Erythroblast (primary cell): ENCODE results near the gene LARP4.
"Not testable (repeated sequence)": the region's sequence is repeated elsewhere in the genome, so short reads cannot be mapped to it uniquely, and the experiment has no call there.

Experiments
- DNase-seq, 2 experiments: peaks; one replicate each; lab custom pipeline; 2025; lab: John Stamatoyannopoulos, UW
- GATA1 ChIP-seq: IDR thresholded peaks from 2 replicates; pipeline ENCODE4 v1.6.1; 2011; ENCODE audit warnings: low read depth, mild to moderate bottlenecking, control low read depth, low read length, moderate library complexity
- POLR2A ChIP-seq: IDR thresholded peaks from 2 replicates; pipeline ENCODE4 v1.6.1; 2011; ENCODE audit warnings: mild to moderate bottlenecking, low read length

The LARP4 gene

GRCh38 chr12:50515587-50515986 is 114.9 kb downstream of the LARP4 start:
- TF ChIP-seq GATA1 (no peak), POLR2A (no peak)
- peak; percentile 11 to 51 for DNase-seq

DNA sequence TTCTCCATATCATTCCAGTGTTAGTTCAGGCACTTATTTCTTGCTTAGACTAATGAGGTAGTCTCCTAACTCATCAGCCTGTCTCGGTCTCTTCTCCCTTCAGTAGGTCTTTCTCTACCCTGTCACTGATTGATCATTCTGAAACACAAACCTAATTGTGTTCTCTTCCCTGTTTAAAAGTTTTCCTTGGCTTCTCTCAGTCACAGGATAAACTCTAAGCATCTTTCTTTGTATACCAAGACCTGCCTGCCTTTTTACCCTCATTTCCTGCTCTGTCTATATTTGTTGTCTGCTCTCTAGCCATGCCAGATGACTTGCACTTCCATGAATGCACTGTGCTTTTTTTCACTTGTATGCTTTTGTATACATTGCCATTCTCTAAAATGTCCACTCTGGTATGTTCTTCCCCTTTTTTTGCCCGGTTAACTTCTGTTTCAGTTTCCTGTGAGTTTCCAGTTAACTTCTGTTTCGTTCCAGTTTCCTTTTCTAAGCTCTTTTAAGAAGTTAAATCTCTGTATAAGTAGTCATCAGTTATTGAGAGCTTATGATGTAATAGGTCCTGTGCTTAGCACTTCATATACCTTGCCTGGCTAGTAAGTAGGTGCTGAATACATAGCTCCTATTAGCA is 116.8 kb downstream of the LARP4 start:
- DNase-seq: no peak
- no peak for TF ChIP-seq GATA1

GRCh38 chr12:50518090-50518489 is 117.4 kb downstream of the LARP4 start:
- TF ChIP-seq POLR2A (no peak), GATA1 (no peak)
- no peak for DNase-seq

- TF ChIP-seq GATA1 (no peak), POLR2A (no peak)
- no peak for DNase-seq
Measured at GRCh38 chr12:50519353-50519752, 118.7 kb downstream of the LARP4 start.

DNA sequence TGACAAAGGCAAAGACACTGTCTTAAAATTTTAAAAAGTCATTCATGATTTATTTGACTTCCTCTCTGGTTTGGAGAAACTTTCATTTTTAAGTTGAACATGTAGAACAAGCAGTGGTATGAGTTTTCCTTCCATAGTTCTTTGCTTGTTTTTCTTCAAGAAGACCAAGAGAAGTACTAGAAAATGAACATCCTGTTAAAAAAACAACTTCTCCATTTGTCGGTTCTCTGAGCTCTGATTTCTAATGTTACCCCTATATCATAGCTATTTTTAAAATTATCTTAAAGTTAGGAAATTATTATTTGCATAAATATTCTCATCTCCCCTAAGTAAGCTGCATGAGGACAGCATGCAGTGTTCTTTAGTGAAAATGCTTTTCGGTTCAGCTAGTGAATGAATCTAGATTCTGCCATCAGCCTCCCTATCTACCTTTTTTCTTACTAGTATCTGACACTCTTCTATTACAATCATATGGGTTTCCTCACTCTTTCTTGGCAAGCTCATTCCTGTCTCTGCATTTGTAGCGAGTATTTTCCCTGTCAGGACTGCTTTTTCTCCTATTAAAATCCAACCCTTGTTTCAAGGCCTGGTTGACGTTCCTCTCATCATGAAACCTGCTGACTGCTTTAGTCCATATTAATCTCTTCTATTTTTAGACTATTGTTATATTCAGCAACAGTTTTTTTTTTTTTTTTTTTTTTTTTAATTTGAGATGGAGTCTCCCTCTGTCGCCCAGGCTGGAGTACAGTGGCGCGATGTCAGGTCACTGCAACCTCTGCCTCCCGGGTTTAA is 119.9 kb downstream of the LARP4 start:
- no peak for TF ChIP-seq GATA1
- TF ChIP-seq POLR2A: no peak
- no peak for DNase-seq

DNA sequence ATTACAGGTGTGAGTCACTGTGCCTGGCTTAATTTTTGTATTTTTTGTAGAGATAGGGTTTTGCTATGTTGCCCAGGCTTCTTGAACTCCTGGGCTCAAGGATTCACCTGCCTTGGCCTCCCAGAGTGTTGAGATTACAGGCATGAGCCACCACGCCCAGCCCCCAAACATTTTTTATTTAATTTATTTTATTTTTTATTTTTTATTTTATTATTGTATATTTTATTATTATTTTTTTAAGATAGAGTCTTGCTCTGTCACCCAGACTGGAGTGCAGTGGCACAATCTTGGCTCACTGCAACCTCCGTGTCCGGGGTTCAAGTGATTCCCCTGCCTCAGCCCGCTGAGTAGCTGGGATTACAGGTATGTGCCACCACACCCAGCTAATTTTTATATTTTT is 121.1 kb downstream of the LARP4 start:
- DNase-seq: not testable (repeated sequence)

DNA sequence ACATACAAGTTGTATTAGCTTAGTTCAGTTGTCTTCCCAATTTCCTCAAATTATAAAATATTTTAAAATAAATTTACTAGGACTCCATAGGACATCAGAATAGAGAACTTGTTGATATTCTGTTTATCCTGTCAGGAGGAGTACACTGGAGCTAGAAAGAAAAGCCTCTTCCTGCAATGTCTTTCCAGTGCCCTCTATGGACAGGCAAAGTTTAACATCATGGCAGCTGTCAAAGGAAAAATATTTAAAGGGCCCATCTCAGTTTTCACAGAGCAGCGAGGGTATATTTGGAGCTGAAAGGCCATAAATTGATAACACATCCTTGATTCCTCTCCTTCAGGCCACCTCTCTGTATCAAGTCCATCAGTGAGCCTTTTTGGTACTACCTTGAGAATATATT is 123.1 kb downstream of the LARP4 start:
- DNase-seq: no peak
- TF ChIP-seq GATA1: no peak

DNA sequence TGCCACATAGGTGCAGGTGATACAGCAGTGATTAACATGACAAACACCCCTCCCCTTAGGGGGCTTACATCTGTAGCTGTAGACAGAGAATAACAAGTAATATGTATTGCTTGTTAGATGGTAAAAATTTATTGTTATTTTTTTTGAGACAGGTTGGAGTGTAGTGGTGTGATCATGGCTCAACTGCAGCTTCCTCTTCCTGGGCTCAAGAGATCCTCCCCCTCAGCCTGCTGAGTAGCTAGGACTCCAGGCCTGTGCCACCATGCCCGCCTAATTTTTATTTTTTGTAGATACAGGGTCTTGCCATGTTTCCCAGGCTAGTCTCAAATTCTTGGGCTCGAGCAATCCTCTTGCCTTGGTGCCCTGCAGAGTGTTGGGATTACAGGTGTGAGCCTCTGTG is 123.9 kb downstream of the LARP4 start:
- TF ChIP-seq GATA1: no peak
- no peak for TF ChIP-seq POLR2A
- DNase-seq: no peak

DNA sequence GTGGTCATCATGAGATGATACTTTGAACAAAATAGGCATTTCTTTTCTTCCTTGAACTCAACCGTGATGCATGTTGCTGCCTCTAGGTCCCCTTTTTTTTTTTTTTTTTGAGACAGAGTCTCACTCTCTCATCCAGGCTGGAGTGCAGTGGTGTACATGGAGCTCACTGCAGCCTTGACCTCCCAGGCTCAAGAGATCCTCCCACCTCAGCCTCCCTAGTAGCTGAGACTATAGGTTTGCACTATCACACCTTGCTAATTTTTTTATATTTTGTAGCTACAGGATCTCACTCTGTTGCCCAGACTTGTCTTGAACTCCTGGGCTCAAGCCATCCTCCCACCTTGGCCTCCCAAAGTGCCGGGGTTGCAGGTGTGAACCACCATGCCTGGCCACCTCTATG is 124.7 kb downstream of the LARP4 start:
- DNase-seq: no peak
- TF ChIP-seq GATA1 (no peak), POLR2A (no peak)

DNA sequence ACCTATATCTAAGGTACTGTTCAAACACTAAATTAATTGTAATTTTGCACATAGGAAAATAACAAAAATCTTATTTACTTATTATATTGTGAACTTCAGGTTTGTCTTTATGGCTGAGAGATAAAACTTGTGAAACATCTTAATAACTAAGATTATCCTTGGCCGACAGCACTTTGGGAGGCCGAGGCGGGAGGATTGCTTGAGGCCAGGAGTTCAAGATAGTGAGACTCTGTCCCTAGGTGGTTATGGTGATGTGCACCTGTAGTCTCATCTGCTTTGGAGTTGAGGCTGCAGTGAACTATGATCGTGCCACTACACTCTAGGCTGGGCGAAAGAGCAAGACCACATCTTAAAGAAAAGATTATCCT is 126.7 kb downstream of the LARP4 start:
- DNase-seq: no peak
- TF ChIP-seq POLR2A (no peak), GATA1 (no peak)

GRCh38 chr12:50528800-50529199 is 128.1 kb downstream of the LARP4 start:
- no peak for DNase-seq
- TF ChIP-seq GATA1 (no peak), POLR2A (no peak)

GRCh38 chr12:50529345-50529744 is 128.7 kb downstream of the LARP4 start:
- no peak for DNase-seq
- TF ChIP-seq POLR2A: no peak
